HepG2 (cell line): Measurements from ENCODE around the gene CSNK1D. TPM values are rescaled to one million over a fixed set of nuclear protein-coding genes. Genes with fewer than 3 reads are reported as not detected.

ENCODE experiments used
- BATF2 ChIP-seq: sonication (generic); formaldehyde crosslinking; IDR thresholded peaks from 2 replicates; pipeline ENCODE4 v1.8.0; 2022; ENCODE audit warnings: mild to moderate bottlenecking, missing genetic modification reagents, moderate library complexity
- CTCF ChIP-seq: sonication (generic); formaldehyde crosslinking; IDR thresholded peaks from 2 replicates; pipeline ENCODE4 v1.5.0; 2020; ENCODE audit warnings: mild to moderate bottlenecking, missing genetic modification reagents, moderate library complexity
- KAT2B ChIP-seq: fragments of 150-350 bp; IDR thresholded peaks from 2 replicates; pipeline ENCODE4 v1.6.1; 2014; ENCODE audit warnings: low read depth, low read length, borderline replicate concordance
- NFIB ChIP-seq: sonication (generic); formaldehyde crosslinking; IDR thresholded peaks from 2 replicates; pipeline ENCODE4 v1.9.0; 2021; ENCODE audit warnings: missing genetic modification reagents, mild to moderate bottlenecking, borderline replicate concordance
- NR2F2 ChIP-seq: IDR thresholded peaks from 2 replicates; pipeline ENCODE4 v1.6.1; 2012; ENCODE audit warnings: low read depth, inconsistent platforms, borderline replicate concordance
- PITX1 ChIP-seq: sonication (generic); formaldehyde crosslinking; IDR thresholded peaks from 2 replicates; pipeline ENCODE4 v1.5.1; 2020; ENCODE audit warnings: mild to moderate bottlenecking, missing genetic modification reagents
- RFX3 ChIP-seq: IDR thresholded peaks from 2 replicates; pipeline ENCODE4 v1.6.1; 2016; ENCODE audit warnings: missing biosample characterization, missing genetic modification reagents
- ZFX ChIP-seq: sonication (generic); formaldehyde crosslinking; IDR thresholded peaks from 2 replicates; pipeline ENCODE4 v1.4.0; 2020; ENCODE audit warnings: mild to moderate bottlenecking, low read depth, missing genetic modification reagents, moderate library complexity
- ZNF136 ChIP-seq: sonication (generic); formaldehyde crosslinking; IDR thresholded peaks from 2 replicates; pipeline ENCODE4 v1.8.1; 2022; ENCODE audit warnings: low read depth, mild to moderate bottlenecking, moderate library complexity, missing genetic modification reagents
- ZNF205 ChIP-seq: IDR thresholded peaks from 2 replicates; pipeline ENCODE4 v1.6.1; 2018; ENCODE audit warnings: missing biosample characterization, missing genetic modification reagents
- ZNF564 ChIP-seq: sonication (generic); formaldehyde crosslinking; IDR thresholded peaks from 2 replicates; pipeline ENCODE4 v1.8.1; 2023; ENCODE audit warnings: mild to moderate bottlenecking, missing genetic modification reagents
- ZZZ3 ChIP-seq: sonication (generic); formaldehyde crosslinking; IDR thresholded peaks from 2 replicates; pipeline ENCODE4 v1.4.0; 2020; ENCODE audit warnings: missing genetic modification reagents, mild to moderate bottlenecking, borderline replicate concordance
- polyA plus RNA-seq, 8 experiments: library from polyadenylated mRNA; depleted of rRNA in 3 of 8; stranded (reverse) in 7 of 8; unstranded in 1 of 8; fragments of >200 nt; fragmentation: Illumina TruSeq in 4 of 8; extraction: Trizol in 4 of 8; gene quantifications; 2 replicates each; pipeline versions ENCODE4 v1.2.1 to v1.2.3, GENCODE V29; 2011 to 2016; ENCODE audit warnings: low read depth in 4 of 8, missing spikeins in 1 of 8, mixed read lengths in 1 of 8; ENCODE audit not compliant: insufficient read depth in 1 of 8
- total RNA-seq, 5 experiments: library from RNA; depleted of rRNA; stranded (reverse); fragments of >200 nt; fragmentation: Illumina TruSeq; extraction: Trizol; gene quantifications; 2 replicates each; pipeline ENCODE4 v1.2.3, GENCODE V29; 2016; ENCODE audit warnings: low read depth in 1 of 5
- TF ChIP-seq, protein P1 (sequence below), 2 experiments: sonication (generic) in 1 of 2; formaldehyde crosslinking in 1 of 2; IDR thresholded peaks; 2 replicates each; pipeline versions ENCODE4 v1.4.0 to v1.6.1; 2018 to 2020; ENCODE audit warnings: missing genetic modification reagents in 2 of 2, borderline replicate concordance in 1 of 2, low read depth in 1 of 2, mild to moderate bottlenecking in 1 of 2, missing biosample characterization in 1 of 2
- TF ChIP-seq, protein P2 (sequence below): sonication (generic); formaldehyde crosslinking; IDR thresholded peaks from 2 replicates; pipeline ENCODE4 v1.5.1; 2020; ENCODE audit warnings: mild to moderate bottlenecking, missing genetic modification reagents, moderate library complexity
- TF ChIP-seq, protein P3 (sequence below): sonication (generic); formaldehyde crosslinking; IDR thresholded peaks from 2 replicates; pipeline ENCODE4 v1.4.0; 2020; ENCODE audit warnings: missing genetic modification reagents

CSNK1D gene
- total and polyA plus RNA-seq, 2 of the 13 experiments (the other 11 are each of a cell fraction or from before 2014, with no cell fraction given): 31.5 to 128 TPM

GRCh38 chr17:82292251-82293154 is 19.0 kb upstream of the CSNK1D start (continued):
- TF ChIP-seq, protein P1, sequence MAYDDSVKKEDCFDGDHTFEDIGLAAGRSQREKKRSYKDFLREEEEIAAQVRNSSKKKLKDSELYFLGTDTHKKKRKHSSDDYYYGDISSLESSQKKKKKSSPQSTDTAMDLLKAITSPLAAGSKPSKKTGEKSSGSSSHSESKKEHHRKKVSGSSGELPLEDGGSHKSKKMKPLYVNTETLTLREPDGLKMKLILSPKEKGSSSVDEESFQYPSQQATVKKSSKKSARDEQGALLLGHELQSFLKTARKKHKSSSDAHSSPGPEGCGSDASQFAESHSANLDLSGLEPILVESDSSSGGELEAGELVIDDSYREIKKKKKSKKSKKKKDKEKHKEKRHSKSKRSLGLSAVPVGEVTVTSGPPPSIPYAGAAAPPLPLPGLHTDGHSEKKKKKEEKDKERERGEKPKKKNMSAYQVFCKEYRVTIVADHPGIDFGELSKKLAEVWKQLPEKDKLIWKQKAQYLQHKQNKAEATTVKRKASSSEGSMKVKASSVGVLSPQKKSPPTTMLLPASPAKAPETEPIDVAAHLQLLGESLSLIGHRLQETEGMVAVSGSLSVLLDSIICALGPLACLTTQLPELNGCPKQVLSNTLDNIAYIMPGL (CRISPR knock-in tag; IDR thresholded peaks at IDR 0.05; ENCODE audit: borderline replicate concordance in 1 of 2, low read depth in 1 of 2): peak; percentile 47 to 59; a peak in 2 of 4 replicates
- TF ChIP-seq, protein P2, sequence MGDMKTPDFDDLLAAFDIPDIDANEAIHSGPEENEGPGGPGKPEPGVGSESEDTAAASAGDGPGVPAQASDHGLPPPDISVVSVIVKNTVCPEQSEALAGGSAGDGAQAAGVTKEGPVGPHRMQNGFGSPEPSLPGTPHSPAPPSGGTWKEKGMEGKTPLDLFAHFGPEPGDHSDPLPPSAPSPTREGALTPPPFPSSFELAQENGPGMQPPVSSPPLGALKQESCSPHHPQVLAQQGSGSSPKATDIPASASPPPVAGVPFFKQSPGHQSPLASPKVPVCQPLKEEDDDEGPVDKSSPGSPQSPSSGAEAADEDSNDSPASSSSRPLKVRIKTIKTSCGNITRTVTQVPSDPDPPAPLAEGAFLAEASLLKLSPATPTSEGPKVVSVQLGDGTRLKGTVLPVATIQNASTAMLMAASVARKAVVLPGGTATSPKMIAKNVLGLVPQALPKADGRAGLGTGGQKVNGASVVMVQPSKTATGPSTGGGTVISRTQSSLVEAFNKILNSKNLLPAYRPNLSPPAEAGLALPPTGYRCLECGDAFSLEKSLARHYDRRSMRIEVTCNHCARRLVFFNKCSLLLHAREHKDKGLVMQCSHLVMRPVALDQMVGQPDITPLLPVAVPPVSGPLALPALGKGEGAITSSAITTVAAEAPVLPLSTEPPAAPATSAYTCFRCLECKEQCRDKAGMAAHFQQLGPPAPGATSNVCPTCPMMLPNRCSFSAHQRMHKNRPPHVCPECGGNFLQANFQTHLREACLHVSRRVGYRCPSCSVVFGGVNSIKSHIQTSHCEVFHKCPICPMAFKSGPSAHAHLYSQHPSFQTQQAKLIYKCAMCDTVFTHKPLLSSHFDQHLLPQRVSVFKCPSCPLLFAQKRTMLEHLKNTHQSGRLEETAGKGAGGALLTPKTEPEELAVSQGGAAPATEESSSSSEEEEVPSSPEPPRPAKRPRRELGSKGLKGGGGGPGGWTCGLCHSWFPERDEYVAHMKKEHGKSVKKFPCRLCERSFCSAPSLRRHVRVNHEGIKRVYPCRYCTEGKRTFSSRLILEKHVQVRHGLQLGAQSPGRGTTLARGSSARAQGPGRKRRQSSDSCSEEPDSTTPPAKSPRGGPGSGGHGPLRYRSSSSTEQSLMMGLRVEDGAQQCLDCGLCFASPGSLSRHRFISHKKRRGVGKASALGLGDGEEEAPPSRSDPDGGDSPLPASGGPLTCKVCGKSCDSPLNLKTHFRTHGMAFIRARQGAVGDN (CRISPR knock-in tag): peak; percentile 91
- TF ChIP-seq ZNF564 (peak; percentile 93), ZNF136 (CRISPR knock-in tag) (peak; percentile 60; the same call in 1 of the 2 replicates), RFX3 (CRISPR knock-in tag) (no peak), ZZZ3 (peak; percentile 22; the same call in 1 of the 2 replicates), ZNF205 (CRISPR knock-in tag) (peak; percentile 53; the same call in 1 of the 2 replicates), NFIB (no peak), ZFX (peak; percentile 90), BATF2 (CRISPR knock-in tag) (no peak; the same call in 1 of the 2 replicates), KAT2B (no peak), CTCF (CRISPR knock-in tag) (no peak), PITX1 (peak; percentile 70), NR2F2 (no peak; the same call in 1 of the 2 replicates)
- TF ChIP-seq, protein P3, sequence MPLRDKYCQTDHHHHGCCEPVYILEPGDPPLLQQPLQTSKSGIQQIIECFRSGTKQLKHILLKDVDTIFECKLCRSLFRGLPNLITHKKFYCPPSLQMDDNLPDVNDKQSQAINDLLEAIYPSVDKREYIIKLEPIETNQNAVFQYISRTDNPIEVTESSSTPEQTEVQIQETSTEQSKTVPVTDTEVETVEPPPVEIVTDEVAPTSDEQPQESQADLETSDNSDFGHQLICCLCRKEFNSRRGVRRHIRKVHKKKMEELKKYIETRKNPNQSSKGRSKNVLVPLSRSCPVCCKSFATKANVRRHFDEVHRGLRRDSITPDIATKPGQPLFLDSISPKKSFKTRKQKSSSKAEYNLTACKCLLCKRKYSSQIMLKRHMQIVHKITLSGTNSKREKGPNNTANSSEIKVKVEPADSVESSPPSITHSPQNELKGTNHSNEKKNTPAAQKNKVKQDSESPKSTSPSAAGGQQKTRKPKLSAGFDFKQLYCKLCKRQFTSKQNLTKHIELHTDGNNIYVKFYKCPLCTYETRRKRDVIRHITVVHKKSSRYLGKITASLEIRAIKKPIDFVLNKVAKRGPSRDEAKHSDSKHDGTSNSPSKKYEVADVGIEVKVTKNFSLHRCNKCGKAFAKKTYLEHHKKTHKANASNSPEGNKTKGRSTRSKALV (CRISPR knock-in tag): 0 out of 2 replicates have a peak, but pooled peaks have one; percentile 51
